ENCODE measurements around the gene ZNF654.

DNA sequence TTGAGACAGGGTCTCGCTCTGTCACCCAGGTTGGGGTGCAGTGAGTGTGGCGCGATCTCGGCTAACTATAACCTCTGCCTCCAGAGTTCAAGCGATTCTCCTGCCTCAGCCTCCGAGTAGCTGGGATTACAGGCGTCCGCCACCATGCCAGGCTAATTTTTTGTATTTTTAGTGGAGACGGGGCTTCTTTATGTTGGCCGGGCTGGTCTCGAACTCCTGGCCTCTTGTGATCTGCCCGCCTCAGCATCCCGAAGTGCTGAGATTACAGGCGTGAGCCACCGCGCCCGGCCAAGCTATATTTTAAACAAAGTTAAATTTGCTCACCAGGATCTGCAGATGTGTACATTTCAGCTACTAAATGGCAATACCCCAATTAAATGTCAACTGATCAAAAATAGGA is 89.6 kb downstream of the ZNF654 start:
- TF ChIP-seq NFRKB (IDR thresholded peaks at IDR 0.05) = no peak
- TF ChIP-seq, protein P1, sequence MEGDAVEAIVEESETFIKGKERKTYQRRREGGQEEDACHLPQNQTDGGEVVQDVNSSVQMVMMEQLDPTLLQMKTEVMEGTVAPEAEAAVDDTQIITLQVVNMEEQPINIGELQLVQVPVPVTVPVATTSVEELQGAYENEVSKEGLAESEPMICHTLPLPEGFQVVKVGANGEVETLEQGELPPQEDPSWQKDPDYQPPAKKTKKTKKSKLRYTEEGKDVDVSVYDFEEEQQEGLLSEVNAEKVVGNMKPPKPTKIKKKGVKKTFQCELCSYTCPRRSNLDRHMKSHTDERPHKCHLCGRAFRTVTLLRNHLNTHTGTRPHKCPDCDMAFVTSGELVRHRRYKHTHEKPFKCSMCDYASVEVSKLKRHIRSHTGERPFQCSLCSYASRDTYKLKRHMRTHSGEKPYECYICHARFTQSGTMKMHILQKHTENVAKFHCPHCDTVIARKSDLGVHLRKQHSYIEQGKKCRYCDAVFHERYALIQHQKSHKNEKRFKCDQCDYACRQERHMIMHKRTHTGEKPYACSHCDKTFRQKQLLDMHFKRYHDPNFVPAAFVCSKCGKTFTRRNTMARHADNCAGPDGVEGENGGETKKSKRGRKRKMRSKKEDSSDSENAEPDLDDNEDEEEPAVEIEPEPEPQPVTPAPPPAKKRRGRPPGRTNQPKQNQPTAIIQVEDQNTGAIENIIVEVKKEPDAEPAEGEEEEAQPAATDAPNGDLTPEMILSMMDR (CRISPR knock-in tag; IDR thresholded peaks at IDR 0.05) = no peak
- TF ChIP-seq CENPBD1 (CRISPR knock-in tag; IDR thresholded peaks at IDR 0.05; ENCODE audit: borderline replicate concordance, low read depth) = no peak

All from HepG2 (cell line).